A673 (cell line): Measurements from ENCODE around the gene ANKMY1. TPM values are rescaled to one million over a fixed set of nuclear protein-coding genes. Genes with fewer than 3 reads are reported as not detected.

Experiments
- BruUV-seq: library from RNA; stranded (reverse); fragments of 400-500 nt; replicated peaks from 2 replicates; lab custom pipeline; 2021; lab: Mats Ljungman, UMichigan
- CTCF ChIA-PET: fragments of 300-600 bp; sonication (Branson Sonifier 250); formaldehyde crosslinking; loops from one replicate; lab custom pipeline; 2022; ENCODE audit warnings: antibody characterized with exemption; lab: Charles Lee
- POLR2A ChIA-PET: fragments of 300-600 bp; sonication (Branson Sonifier 250); formaldehyde crosslinking; loops from one replicate; lab custom pipeline; 2022; ENCODE audit warnings: antibody characterized with exemption; ENCODE audit not compliant: low non-redundant PET; lab: Charles Lee
- DNase-seq: peaks from one replicate; pipeline ENCODE4 v3.0.0-alpha.2; 2015; ENCODE audit warnings: low spot score
- H3K27ac ChIP-seq: fragments of 200-600 bp; sonication (generic); 2 replicates; pipeline ENCODE4 v1.5.1; 2016; ENCODE audit warnings: mixed run types, low read depth, mild to moderate bottlenecking, mixed read lengths, antibody characterized with exemption, low read length; ENCODE audit not compliant: poor library complexity, severe bottlenecking
- H3K27me3 ChIP-seq: fragments of 200-600 bp; sonication (generic); replicated peaks from 2 replicates; pipeline ENCODE4 v1.6.1; 2017; ENCODE audit warnings: mixed run types, low read depth, mild to moderate bottlenecking, mixed read lengths, antibody characterized with exemption, low read length; ENCODE audit not compliant: insufficient read depth, poor library complexity
- H3K36me3 ChIP-seq: fragments of 200-600 bp; sonication (generic); 2 replicates; pipeline ENCODE4 v1.6.1; 2016; ENCODE audit warnings: mixed run types, mild to moderate bottlenecking, mixed read lengths, antibody characterized with exemption, low read length; ENCODE audit not compliant: insufficient read depth, poor library complexity, severe bottlenecking
- H3K4me1 ChIP-seq: fragments of 200-600 bp; sonication (generic); 2 replicates; pipeline ENCODE4 v1.6.1; 2017; ENCODE audit warnings: mixed run types, mild to moderate bottlenecking, mixed read lengths, antibody characterized with exemption, low read length; ENCODE audit not compliant: insufficient read depth, poor library complexity, severe bottlenecking
- H3K4me3 ChIP-seq: fragments of 200-600 bp; sonication (generic); 2 replicates; pipeline ENCODE4 v1.5.1; 2016; ENCODE audit warnings: low read depth, mixed run types, mild to moderate bottlenecking, mixed read lengths, low read length; ENCODE audit not compliant: poor library complexity, severe bottlenecking
- H3K9me3 ChIP-seq: fragments of 200-600 bp; sonication (generic); 2 replicates; pipeline ENCODE4 v1.6.1; 2016; ENCODE audit warnings: mixed run types, low read depth, mild to moderate bottlenecking, mixed read lengths, antibody characterized with exemption, low read length; ENCODE audit not compliant: poor library complexity, severe bottlenecking
- CTCF ChIP-seq: fragments of 300-800, 200-600 bp; sonication (generic); conservative IDR thresholded peaks from 2 replicates; pipeline ENCODE4 v1.5.1; 2017; ENCODE audit warnings: low read depth, mild to moderate bottlenecking, antibody characterized with exemption, low read length, moderate library complexity, mixed read lengths
- EZH2 ChIP-seq: fragments of 200-600 bp; sonication (generic); IDR thresholded peaks from 2 replicates; pipeline ENCODE4 v1.6.1; 2017; ENCODE audit warnings: borderline replicate concordance, low read depth, mild to moderate bottlenecking, mixed read lengths, antibody characterized with exemption, low read length; ENCODE audit not compliant: poor library complexity, severe bottlenecking
- intact Hi-C: fragments of 100-400 bp; cut with micrococcal nuclease; formaldehyde crosslinking; loops from one replicate; pipeline ENCODE4 v1.10.0; 2022; ENCODE audit not compliant: unreplicated experiment
- total RNA-seq: library from RNA; stranded (reverse); gene quantifications from 2 replicates; pipeline ENCODE4 v1.2.3, GENCODE V29; 2021

ANKMY1 gene
- total RNA-seq, 1 experiment from 2014 or later = 21.8 TPM

GRCh38 chr2:240451791-240452461 is 105.9 kb downstream of the ANKMY1 start:
- peak overlapping the region; percentile 52 for H3K4me3 ChIP-seq
- DNase-seq = no peak
- H3K27ac ChIP-seq = no peak overlapping the region
- TF ChIP-seq CTCF (no peak), EZH2 (no peak)
- no TSS peak for BruUV-seq
- H3K9me3 ChIP-seq = no peaks in the 10 kb centered on the region
- intact Hi-C loops = no loop called here
- ChIA-PET CTCF (no interaction called here), POLR2A (no interaction called here)
- H3K36me3 ChIP-seq = no peaks in the 10 kb centered on the region
- no peaks in the 10 kb centered on the region for H3K4me1 ChIP-seq
- peaks cover 7% of the 10 kb centered on the region for H3K27me3 ChIP-seq

- ChIA-PET CTCF (no interaction called here), POLR2A (interaction anchor here (0.7 kb wide), 1 partner anchor 14 kb away, joined by 3 read pairs; no protein-coding TSS in a partner anchor)
- H3K27ac ChIP-seq = no peak overlapping the region
- no peaks in the 10 kb centered on the region for H3K9me3 ChIP-seq
- H3K4me1 ChIP-seq = no peaks in the 10 kb centered on the region
- intact Hi-C loops = no loop called here
- no peaks in the 10 kb centered on the region for H3K36me3 ChIP-seq
- no peak for TF ChIP-seq EZH2
- TF ChIP-seq CTCF = no peak
- peaks cover 7% of the 10 kb centered on the region for H3K27me3 ChIP-seq
- no peak overlapping the region for H3K4me3 ChIP-seq
- no TSS peak for BruUV-seq
- no peak for DNase-seq
Observed at GRCh38 chr2:240451108-240451611, 106.6 kb downstream of the ANKMY1 start.

GRCh38 chr2:240450532-240451107 is 107.2 kb downstream of the ANKMY1 start:
- BruUV-seq = no TSS peak
- Histone ChIP-seq H3K36me3 (no peaks in the 10 kb centered on the region), H3K27me3 (peaks cover 7% of the 10 kb centered on the region), H3K27ac (no peak overlapping the region), H3K4me3 (no peak overlapping the region), H3K4me1 (no peaks in the 10 kb centered on the region), H3K9me3 (no peaks in the 10 kb centered on the region)
- CTCF ChIA-PET = no interaction called here
- intact Hi-C loops = no loop called here
- DNase-seq = no peak
- POLR2A ChIA-PET = interaction anchor here (0.7 kb wide), 1 partner anchor 14 kb away, joined by 3 read pairs; no protein-coding TSS in a partner anchor
- TF ChIP-seq CTCF (no peak), EZH2 (no peak)
